HTERT RPE-1 (cell line): ENCODE data around the gene DNAJC17.

Source experiments
- in situ Hi-C: fragments of 300-500 bp; cut with MboI; formaldehyde crosslinking; loops from 4 replicates; pipeline ENCODE4 v1.14.3; 2020; ENCODE audit warnings: low sequenced_read_pairs

The DNAJC17 gene, protein sequence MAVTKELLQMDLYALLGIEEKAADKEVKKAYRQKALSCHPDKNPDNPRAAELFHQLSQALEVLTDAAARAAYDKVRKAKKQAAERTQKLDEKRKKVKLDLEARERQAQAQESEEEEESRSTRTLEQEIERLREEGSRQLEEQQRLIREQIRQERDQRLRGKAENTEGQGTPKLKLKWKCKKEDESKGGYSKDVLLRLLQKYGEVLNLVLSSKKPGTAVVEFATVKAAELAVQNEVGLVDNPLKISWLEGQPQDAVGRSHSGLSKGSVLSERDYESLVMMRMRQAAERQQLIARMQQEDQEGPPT

DNA sequence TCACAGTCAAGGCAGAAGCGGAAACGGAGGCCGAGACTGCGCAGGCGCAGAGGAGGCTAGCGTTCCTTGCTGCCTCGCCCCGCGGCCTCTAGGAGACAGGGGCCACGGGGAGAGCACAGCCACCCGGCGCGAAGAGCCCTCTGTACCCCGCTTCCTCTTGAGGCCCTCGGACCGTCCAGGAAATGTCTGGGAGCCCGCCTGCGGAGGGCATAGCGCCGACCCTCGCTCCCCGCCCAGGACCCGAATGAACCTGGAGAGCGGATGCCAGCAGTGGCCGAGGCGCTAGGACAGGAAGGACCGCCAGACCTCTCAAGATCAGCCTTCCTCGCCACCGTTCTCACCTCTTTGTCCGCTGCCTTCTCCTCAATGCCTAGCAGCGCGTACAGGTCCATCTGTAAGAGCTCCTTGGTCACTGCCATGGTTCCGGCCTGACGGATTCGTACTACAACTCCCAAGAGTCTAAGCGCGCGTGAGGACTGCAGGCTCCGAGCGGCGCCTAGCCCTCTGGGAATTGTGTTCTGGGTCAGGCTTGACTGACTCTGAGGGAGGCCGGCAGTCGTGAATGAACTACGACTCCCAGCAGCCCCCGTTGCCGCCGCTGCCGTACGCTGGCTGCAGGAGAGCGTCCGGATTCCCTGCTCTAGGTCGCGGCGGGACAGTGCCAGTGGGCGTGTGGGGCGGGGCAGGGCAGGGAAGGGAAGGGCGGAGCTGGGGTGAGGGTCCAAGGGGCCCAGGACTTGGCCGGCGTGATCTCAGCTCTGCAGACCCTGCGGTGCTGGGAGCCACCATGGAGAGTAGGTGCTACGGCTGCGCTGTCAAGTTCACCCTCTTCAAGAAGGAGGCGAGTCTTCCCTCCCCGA lies at the start of gene DNAJC17, which contains the start of gene ZFYVE19:
Gene DNAJC17, minus strand, starts transcription at position 446 of the 860 bp plus-strand sequence. Its CDS starts 27 bp downstream, at position 419.
Gene ZFYVE19, plus strand, starts transcription at position 62 of the 860 bp plus-strand sequence. Its CDS starts 501 bp downstream, at position 563.
- in situ Hi-C loops = no loop called here

DNA sequence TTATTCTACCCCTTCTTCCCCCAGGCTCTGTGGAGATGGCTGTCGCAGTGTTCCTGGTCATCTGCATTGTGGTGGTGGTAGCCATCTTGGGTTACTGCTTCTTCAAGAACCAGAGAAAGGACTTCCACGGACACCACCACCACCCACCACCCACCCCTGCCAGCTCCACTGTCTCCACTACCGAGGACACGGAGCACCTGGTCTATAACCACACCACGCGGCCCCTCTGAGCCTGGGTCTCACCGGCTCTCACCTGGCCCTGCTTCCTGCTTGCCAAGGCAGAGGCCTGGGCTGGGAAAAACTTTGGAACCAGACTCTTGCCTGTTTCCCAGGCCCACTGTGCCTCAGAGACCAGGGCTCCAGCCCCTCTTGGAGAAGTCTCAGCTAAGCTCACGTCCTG lies 49.5 kb upstream of the DNAJC17 start:
- in situ Hi-C loops = no loop called here

GRCh38 chr15:40855706-40856234 lies 48.5 kb upstream of the DNAJC17 start:
- in situ Hi-C loops = no loop called here

DNA sequence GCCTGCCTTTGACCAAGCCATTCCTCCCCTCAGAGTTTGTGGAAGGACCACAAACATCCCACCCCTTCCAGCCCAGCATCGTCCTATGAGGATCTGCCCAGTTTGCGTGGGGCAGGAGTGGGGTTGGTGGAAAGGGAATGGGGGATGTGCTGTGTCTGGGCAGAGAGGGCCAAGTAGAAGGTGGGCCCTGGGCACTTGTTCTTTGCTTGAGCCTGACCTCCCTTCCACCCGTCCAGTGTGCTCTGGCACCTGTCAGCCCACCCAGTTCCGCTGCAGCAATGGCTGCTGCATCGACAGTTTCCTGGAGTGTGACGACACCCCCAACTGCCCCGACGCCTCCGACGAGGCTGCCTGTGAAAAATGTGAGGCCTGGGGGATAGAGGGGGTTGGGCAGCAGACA lies 46.9 kb upstream of the DNAJC17 start:
- in situ Hi-C loops = no loop called here

DNA sequence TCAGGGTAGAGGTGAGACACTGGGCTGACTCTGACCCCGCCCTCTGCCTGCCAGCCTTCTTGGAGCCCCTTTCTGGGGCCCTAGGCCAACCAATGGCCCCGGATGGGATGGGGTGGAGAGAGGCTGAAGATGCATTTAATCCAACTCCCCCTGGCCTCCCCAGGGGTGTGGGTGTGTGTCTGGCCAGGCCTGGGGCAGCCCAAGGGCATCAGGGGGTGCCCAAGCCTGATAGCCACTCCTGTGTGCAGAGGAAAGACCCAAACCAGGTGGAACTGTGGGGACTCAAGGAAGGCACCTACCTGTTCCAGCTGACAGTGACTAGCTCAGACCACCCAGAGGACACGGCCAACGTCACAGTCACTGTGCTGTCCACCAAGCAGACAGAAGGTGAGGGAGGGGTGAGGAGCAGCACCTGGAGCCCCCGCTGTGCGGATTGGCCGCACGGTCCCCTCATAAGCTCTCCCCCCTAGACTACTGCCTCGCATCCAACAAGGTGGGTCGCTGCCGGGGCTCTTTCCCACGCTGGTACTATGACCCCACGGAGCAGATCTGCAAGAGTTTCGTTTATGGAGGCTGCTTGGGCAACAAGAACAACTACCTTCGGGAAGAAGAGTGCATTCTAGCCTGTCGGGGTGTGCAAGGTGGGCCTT lies 46.1 kb upstream of the DNAJC17 start:
- in situ Hi-C loops = no loop called here

DNA sequence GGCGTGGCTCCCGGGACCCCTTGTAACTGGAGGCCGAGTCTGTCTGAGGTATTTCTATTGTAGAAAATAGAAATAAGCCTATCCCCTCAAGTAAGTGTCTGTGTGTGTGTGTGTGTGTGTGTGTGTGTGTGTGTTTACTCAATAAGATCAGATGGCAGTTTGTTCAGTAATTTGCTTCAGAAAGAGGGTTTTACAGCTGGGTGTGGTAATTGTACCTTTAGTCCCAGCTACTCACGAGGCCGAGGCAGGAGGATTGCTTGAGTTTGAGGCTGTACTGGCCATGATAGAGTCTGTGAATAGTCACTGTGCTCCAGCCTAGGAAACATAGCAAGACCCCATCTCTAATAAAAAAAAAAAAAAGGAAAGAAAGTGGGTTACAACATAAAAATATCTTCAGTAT lies 45.3 kb upstream of the DNAJC17 start:
- in situ Hi-C loops = no loop called here

DNA sequence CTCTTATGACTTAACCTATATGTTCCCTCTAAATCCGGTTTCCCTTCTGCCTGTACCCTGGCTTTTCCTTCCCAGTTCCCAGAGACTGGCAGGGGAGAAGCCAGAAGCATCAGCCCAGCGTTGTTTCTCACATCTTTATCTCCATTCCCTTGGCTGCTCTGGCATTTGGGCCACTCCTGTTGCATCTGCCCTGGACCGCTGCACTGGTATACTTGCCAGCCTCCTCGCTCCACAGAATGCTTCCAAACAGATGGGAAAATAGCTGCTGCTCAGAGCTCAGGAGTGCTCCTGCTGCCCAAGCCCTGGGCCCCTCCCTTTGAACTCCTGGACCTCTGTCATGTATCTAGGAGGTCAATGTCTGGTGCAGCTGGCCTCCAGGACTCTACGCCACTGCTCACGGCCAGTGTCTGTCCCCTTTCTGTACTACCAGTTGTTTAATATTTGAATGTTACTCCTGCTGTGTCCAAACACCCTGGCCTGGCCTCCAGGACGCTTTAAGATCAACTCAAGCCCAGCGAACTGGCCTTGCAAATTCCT lies 43.4 kb upstream of the DNAJC17 start:
- in situ Hi-C loops = no loop called here

DNA sequence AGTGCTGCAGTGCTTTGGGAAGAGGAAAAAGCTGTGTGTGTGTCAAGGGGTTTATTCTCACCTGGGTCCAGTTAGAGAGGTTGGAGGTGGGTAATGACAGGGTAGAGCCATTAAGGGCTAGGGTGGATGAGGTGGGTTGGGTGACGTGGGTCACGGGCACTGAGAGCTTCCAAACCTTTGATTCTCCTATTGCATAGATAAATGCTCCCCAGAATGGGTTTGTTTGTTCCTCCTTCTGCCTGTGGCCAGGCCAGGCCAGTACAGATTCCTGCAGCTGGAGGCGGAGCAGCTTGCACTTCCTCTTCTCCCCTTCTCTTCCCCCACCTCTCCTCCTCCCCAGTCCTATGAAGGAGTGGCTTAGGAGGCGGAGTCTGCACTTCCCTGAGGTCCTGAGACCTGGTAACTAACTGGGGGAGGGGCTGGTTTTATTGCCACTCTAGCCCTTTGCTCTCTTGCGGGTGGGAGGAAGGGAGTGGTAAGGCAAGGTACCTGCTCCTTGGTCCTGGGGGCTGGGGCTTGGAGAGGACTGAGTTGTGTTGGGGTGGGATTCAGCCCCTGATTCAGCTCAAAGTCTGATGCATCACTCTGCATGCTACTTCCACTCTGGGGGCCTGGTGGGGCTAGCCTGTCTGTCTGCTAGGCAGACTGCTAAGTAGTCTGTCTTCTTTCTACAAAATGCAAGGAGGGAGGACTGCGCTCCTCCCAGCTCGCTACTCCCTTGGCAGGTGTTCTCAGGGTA lies 40.1 kb upstream of the DNAJC17 start:
- in situ Hi-C loops = no loop called here

DNA sequence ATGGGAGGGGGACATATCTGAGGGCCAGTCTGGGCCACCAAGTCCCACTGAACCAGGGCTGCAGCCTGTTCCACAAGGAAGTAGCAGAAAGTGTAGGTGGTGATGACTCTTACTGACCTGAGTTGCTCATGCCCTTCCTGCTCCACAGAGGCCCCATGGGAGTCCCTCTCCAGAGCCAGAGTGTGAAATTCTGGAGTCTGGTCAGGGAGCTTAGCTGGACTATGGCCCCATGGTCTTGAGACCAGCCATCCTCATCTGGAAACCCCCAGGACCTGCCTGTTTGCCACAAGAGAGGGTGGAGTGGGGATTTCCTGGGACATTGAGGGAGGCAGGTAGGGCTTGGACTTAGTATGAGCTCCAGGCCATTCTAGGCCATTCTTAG lies 39.6 kb upstream of the DNAJC17 start:
- in situ Hi-C loops = no loop called here

- in situ Hi-C loops = no loop called here
These were observed 38.4 kb upstream of the DNAJC17 start for GRCh38 chr15:40845511-40846284.

DNA sequence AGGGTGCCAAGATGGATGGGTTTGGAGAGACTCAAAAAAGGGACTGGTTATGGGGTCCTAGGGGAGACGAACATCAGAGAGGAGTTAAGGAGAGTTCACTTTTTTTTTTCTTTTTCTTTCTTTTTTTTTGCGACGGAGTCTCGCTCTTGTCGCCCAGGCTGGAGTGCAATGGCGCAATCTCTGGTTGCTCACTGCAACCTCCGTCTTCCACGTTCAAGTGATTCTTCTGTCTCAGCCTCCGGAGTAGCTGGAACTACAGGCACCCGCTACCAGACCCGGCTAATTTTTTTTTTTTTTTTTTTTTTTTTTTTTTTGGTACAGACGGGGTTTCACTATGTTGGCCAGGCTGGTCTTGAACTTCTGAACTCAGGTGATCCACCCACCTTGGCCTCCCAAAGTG lies 37.8 kb upstream of the DNAJC17 start:
- in situ Hi-C loops = no loop called here

DNA sequence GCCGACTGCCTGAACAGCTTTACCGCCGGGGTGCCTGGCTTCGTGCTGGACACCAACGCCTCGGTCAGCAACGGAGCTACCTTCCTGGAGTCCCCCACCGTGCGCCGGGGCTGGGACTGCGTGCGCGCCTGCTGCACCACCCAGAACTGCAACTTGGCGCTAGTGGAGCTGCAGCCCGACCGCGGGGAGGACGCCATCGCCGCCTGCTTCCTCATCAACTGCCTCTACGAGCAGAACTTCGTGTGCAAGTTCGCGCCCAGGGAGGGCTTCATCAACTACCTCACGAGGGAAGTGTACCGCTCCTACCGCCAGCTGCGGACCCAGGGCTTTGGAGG lies 37.4 kb upstream of the DNAJC17 start:
- in situ Hi-C loops = no loop called here

- in situ Hi-C loops = no loop called here
These were observed 36.8 kb upstream of the DNAJC17 start, which contains the start of gene SPINT1 for GRCh38 chr15:40843885-40844695. TSS of gene SPINT1 (plus strand) at chr15:40844048. CDS start at chr15:40844555, 507 bp downstream.

GRCh38 chr15:40843261-40843884 lies 36.1 kb upstream of the DNAJC17 start:
- in situ Hi-C loops = no loop called here

- in situ Hi-C loops = no loop called here
These were observed 34.5 kb upstream of the DNAJC17 start for GRCh38 chr15:40841741-40842140.

DNA sequence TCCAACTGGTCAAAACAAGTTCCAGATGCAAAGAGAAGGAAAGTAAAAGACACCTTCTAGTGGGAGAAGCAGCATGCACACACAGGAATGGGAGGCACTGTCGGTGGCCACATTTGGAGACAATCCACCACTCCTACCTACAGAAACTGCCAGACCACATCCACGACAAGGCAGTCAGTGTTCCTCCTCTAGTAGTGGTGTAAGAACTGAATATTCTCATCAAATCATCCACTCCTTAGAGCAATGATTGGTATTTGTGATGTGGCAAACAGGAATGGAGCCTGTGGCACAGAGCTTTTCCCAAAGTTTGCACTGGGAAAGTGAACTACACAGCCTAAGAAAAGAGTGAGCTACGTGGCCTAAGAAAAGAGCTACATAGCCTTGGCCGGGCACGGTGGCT lies 31.5 kb upstream of the DNAJC17 start:
- in situ Hi-C loops = no loop called here

DNA sequence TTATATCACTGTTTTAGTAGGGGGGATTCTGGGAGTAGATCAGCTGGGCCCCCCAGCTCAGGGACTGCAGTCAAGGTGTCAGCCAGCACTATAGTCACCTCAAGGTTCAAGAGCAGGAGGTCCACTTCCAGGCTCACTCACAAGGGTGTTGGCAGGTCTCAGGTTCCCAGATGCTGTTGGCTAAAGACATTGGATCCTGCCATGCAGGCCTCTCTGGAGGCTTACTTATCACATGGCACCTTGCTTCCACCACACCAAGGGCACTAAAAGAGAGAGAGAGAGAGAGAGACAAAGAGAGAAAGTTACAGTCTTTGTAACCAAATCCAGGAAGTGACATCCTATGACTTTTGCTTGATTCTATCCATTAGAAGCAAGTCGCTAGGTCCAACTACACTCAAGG lies 28.7 kb upstream of the DNAJC17 start:
- in situ Hi-C loops = no loop called here

GRCh38 chr15:40832903-40833302 lies 25.6 kb upstream of the DNAJC17 start:
- in situ Hi-C loops = no loop called here
